ENCODE data around the gene STK39.

DNA sequence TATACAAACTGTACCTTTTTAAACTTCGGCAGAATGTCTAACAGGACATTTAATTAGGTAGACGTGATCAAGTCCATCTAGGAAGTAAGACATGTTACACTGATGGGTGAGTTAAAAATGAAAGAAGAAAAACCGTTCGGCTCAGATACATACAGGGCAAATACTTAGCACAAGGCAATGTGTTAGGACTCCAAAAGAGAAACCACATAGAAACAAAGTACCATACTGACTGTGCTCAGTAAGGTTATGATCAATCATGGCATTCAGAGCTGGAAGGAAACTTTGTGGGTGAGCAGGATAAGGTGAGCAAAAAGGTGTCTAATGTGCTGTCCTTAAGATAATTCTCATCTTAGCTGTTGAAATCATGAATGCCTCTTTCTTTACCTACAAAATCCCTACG, 211.9 kb downstream of the STK39 start:
- TF ChIP-seq POLR2A (IDR thresholded peaks at IDR 0.05) (no peak), CTCF (IDR thresholded peaks at IDR 0.05) (no peak)

Measured in heart left ventricle (tissue), 13 donors.